SK-N-SH (cell line): Measurements from ENCODE around the gene EIF5A.

Experiments used
- ELF1 ChIP-seq: IDR thresholded peaks from 2 replicates; pipeline ENCODE4 v1.4.0; 2012
- EZH2phosphoT487 ChIP-seq: fragments of 200-600 bp; sonication (generic); IDR thresholded peaks from 2 replicates; pipeline ENCODE4 v1.6.1; 2017; ENCODE audit warnings: low read depth, mixed run types, mild to moderate bottlenecking, antibody characterized with exemption, moderate library complexity, borderline replicate concordance
- GABPA ChIP-seq: IDR thresholded peaks from 2 replicates; pipeline ENCODE4 v1.4.0; 2012; ENCODE audit warnings: low read depth, mild to moderate bottlenecking
- JUND ChIP-seq: IDR thresholded peaks from 2 replicates; pipeline ENCODE4 v1.4.0; 2012
- MXI1 ChIP-seq: IDR thresholded peaks from 2 replicates; pipeline ENCODE4 v1.6.1; 2012; ENCODE audit warnings: mild to moderate bottlenecking, low read depth, low read length, improper control_type of control experiment
- RAD21 ChIP-seq: IDR thresholded peaks from 2 replicates; pipeline ENCODE4 v1.6.1; 2012; ENCODE audit warnings: mild to moderate bottlenecking, low read length
- RCOR1 ChIP-seq: fragments of 150-350 bp; IDR thresholded peaks from 2 replicates; pipeline ENCODE4 v1.6.1; 2017; ENCODE audit warnings: antibody characterized with exemption, low read length
- REST ChIP-seq: IDR thresholded peaks from 2 replicates; pipeline ENCODE4 v1.6.1; 2012; ENCODE audit warnings: mild to moderate bottlenecking, low read depth, low read length, moderate library complexity
- RFX5 ChIP-seq: IDR thresholded peaks from 2 replicates; pipeline ENCODE4 v1.6.1; 2012; ENCODE audit warnings: mild to moderate bottlenecking, improper control_type of control experiment, low read length
- SMC3 ChIP-seq: IDR thresholded peaks from 2 replicates; pipeline ENCODE4 v1.6.1; 2012; ENCODE audit warnings: low read depth, low read length, improper control_type of control experiment
- TAF1 ChIP-seq: IDR thresholded peaks from 2 replicates; pipeline ENCODE4 v1.6.1; 2012; ENCODE audit warnings: low read depth, mild to moderate bottlenecking, low read length, moderate library complexity, borderline replicate concordance
- TEAD4 ChIP-seq: IDR thresholded peaks from 2 replicates; pipeline ENCODE4 v1.4.0; 2012; ENCODE audit warnings: mild to moderate bottlenecking, borderline replicate concordance; ENCODE audit not compliant: insufficient read depth
- USF1 ChIP-seq: IDR thresholded peaks from 2 replicates; pipeline ENCODE4 v1.4.0; 2012; ENCODE audit warnings: low read depth, borderline replicate concordance
- TF ChIP-seq, protein P1 (sequence below): fragments of 200-600 bp; sonication (generic); IDR thresholded peaks from 2 replicates; pipeline ENCODE4 v1.6.1; 2017; ENCODE audit warnings: antibody characterized with exemption, mild to moderate bottlenecking, moderate library complexity

GRCh38 chr17:7346761-7347614 lies 39.6 kb downstream of the EIF5A start:
- TF ChIP-seq RAD21 (no peak), SMC3 (no peak), EZH2phosphoT487 (no peak), USF1 (no peak), ELF1 (no peak), RFX5 (no peak), GABPA (no peak), REST (no peak), RCOR1 (no peak), JUND (no peak), MXI1 (no peak), TAF1 (no peak), TEAD4 (no peak)
- TF ChIP-seq, protein P1, sequence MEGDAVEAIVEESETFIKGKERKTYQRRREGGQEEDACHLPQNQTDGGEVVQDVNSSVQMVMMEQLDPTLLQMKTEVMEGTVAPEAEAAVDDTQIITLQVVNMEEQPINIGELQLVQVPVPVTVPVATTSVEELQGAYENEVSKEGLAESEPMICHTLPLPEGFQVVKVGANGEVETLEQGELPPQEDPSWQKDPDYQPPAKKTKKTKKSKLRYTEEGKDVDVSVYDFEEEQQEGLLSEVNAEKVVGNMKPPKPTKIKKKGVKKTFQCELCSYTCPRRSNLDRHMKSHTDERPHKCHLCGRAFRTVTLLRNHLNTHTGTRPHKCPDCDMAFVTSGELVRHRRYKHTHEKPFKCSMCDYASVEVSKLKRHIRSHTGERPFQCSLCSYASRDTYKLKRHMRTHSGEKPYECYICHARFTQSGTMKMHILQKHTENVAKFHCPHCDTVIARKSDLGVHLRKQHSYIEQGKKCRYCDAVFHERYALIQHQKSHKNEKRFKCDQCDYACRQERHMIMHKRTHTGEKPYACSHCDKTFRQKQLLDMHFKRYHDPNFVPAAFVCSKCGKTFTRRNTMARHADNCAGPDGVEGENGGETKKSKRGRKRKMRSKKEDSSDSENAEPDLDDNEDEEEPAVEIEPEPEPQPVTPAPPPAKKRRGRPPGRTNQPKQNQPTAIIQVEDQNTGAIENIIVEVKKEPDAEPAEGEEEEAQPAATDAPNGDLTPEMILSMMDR: no peak
